Fibroblast of mammary gland (primary cell): Measurements from ENCODE around the gene KHNYN.
"Not testable (repeated sequence)": the region's sequence is repeated elsewhere in the genome, so short reads cannot be mapped to it uniquely, and the experiment has no call there.

Experiments
- DNase-seq: peaks from one replicate; pipeline ENCODE4 v3.0.0-alpha.2; 2010; ENCODE audit warnings: low read depth
- H3K4me3 ChIP-seq: 2 replicates; pipeline ENCODE4 v1.5.1; 2011; ENCODE audit warnings: low read depth, mild to moderate bottlenecking, low read length, moderate library complexity; ENCODE audit not compliant: control insufficient read depth
- CTCF ChIP-seq: conservative IDR thresholded peaks from 2 replicates; pipeline ENCODE4 v1.5.1; 2011; ENCODE audit warnings: low read depth, low read length, inconsistent platforms; ENCODE audit not compliant: control insufficient read depth, insufficient read depth

The KHNYN gene

GRCh38 chr14:24439830-24440605 is 10.3 kb downstream of the KHNYN start:
- H3K4me3 ChIP-seq = no peak overlapping the region
- TF ChIP-seq CTCF = no peak
- no peak for DNase-seq

DNA sequence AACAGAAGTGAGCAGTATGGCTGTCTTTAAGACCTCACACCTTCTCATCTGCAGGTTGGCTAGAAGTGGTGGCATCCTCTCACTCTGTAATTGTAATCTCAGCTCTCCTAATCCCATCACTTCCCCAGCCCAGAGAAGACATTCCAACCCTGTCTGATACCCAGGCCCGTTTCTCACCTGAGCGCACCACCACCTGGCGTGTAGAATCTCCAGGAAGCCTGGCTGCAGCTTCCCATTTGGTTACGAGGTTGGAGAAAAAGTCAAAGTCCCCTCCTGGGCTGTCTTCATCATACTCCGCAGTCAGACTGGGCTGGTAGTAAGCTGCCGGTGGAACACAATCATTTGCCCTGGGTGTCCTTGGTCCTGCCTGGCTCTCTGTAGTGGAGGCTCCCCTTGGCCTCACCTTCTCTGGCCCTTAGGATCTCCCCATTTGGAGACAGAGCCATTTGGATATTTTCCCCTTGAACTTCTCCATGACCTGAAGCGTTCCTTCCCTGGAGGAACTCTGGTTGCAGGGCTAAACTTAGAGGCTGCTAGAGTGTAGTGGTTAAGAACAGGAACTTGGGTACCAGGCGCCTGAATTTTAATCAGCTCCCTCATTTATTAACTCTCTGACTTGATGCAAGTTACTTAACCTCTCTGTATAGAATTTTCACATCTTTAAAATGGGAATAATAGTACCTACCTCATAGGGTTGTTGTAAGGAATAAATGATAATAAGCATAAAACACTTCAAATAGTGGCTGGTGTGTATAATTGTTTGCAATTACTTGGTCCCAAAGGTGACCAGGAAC is 11.0 kb downstream of the KHNYN start:
- H3K4me3 ChIP-seq = peak overlapping the region; percentile 98
- no peak for DNase-seq
- no peak for TF ChIP-seq CTCF

GRCh38 chr14:24441485-24441884 is 11.7 kb downstream of the KHNYN start:
- no peak for TF ChIP-seq CTCF
- no peak for DNase-seq
- H3K4me3 ChIP-seq = peak overlapping the region; percentile 98

DNA sequence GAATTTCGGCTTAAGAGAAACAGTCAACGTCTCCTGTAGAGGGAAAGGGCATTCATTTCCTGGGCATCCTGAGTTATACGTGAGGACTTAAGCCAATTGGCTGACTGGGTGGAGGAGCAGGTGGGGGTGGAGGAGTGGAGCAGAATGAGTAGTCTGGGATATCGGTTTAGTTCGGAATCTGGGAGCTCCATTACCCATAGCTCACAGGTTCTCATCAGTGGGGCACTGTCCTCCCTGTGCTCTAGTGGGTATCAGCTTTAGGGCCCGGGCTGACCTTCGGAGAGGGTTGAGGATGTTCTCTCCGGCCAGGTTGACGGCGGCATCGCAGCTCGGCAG is 12.1 kb downstream of the KHNYN start:
- H3K4me3 ChIP-seq = peak overlapping the region; percentile 98
- TF ChIP-seq CTCF = no peak
- peak; percentile 68 for DNase-seq

DNA sequence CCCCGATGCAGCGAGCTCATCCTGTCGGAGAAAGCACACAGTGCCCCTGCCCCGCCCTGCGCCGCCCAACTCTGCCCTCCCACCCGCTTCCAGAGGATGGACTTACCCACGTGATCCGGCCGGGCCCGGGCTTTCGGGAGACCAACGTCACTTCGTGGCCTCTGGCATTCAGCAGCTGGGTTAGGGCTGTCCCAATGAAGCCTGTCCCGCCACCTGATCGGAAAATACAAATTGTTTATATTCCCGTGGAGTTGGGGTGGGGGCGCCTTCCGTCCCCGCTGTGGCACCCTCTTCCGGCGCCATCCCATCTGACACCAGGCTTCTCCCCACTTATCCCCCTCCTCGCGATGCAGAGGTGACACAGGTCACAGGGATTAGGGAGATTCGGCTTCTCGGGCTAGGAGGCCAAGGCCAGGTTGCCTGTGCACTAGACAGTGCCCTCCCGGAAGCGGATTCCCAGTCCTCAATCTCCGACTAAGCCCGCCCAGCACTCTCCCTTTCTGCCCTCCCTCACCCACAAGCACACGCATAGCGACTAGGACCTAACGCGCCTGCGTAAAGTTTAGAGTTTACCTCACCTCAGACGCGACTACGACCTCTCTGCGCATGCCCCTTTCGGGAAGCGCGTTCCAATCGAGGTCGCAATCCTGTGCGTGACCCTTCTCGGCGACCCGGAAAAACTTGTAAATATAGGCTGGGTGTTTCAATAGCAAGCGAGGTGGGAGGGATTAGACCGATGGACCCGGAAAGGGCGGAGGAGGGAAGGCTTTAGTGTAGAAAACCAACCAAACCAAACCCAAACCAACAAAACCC is 12.7 kb downstream of the KHNYN start, which contains the start of gene SDR39U1:
Gene SDR39U1, minus strand, starts transcription at position 537 of the 813 bp plus-strand sequence. Its CDS starts 7 bp downstream, at position 530.
- DNase-seq = peak; percentile 99
- peak within 1 kb of the TSS; percentile 98 for H3K4me3 ChIP-seq
- no peak for TF ChIP-seq CTCF

- no peak for TF ChIP-seq CTCF
- H3K4me3 ChIP-seq = peak overlapping the region; percentile 98
- no peak for DNase-seq
Measured at GRCh38 chr14:24443053-24443665, 13.4 kb downstream of the KHNYN start.

DNA sequence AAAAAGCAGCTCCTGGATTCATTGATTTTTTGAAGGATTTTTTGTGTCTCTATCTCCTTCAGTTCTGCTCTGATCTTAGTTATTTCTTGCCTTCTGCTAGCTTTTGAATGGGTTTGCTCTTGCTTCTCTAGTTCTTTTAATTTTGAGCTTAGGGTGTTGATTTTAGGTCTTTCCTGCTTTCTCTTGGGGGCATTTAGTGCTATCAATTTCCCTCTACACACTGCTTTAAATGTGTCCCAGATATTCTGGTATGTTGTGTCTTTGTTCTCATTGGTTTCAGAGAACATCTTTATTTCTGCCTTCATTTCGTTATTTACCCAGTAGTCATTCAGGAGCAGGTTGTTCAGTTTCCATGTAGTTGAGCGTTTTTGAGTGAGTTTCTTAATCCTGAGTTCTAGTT is 21.1 kb downstream of the KHNYN start:
- not testable (repeated sequence) for H3K4me3 ChIP-seq, DNase-seq
